Right lobe of liver (tissue), 4 donors: ENCODE measurements around the gene MGME1.

Experiments used
- CTCF ChIP-seq, 4 donors: fragments of 200-600 bp in 3 of 4; fragments of 450-650 bp in 1 of 4; IDR thresholded peaks; one replicate each; pipeline versions ENCODE4 v1.5.1 to v1.8.0; 2016 to 2022; ENCODE audit warnings: antibody characterized with exemption in 4 of 4, mild to moderate bottlenecking in 2 of 4
- POLR2A ChIP-seq: fragments of 450-650 bp; IDR thresholded peaks from one replicate; pipeline ENCODE4 v1.6.1; 2017; ENCODE audit warnings: antibody characterized with exemption, mild to moderate bottlenecking
- donor health status: DM: no; HTN: no; CAD: no.
- donor health status: DM: no; HTN: no; CAD: no.
- donor health status: DM: no; HTN: yes; CAD: no.

- TF ChIP-seq CTCF (IDR thresholded peaks at IDR 0.05) (no peak), POLR2A (no peak)
Measured at GRCh38 chr20:17943343-17943742, 25.5 kb upstream of the MGME1 start.
